Right atrium auricular region (tissue), 2 donors: ENCODE results near the gene AXIN1. TPM values are rescaled to one million over a fixed set of nuclear protein-coding genes. Genes with fewer than 3 reads are reported as not detected.
"Not testable (repeated sequence)": the region's sequence is repeated elsewhere in the genome, so short reads cannot be mapped to it uniquely, and the experiment has no call there.

ENCODE experiments used
- DNase-seq: peaks from one replicate; pipeline ENCODE4 v3.0.0-alpha.2; 2019; ENCODE audit warnings: low spot score
- H3K27ac ChIP-seq, 2 donors: fragments of 200-600 bp; sonication (generic); 1 replicate in 1 of 2; 2 replicates in 1 of 2; pipeline ENCODE4 v1.5.1; 2016 to 2019
- H3K27me3 ChIP-seq, 2 donors: fragments of 200-600 bp; sonication (generic); one replicate each; pipeline versions ENCODE4 v1.5.1 to v1.6.0; 2017 to 2019
- H3K36me3 ChIP-seq: fragments of 200-600 bp; sonication (generic); one replicate; pipeline ENCODE4 v1.5.1; 2016
- H3K4me1 ChIP-seq, 2 donors: fragments of 200-600 bp; sonication (generic); one replicate each; pipeline versions ENCODE4 v1.5.1 to v1.6.0; 2017 to 2019
- H3K4me3 ChIP-seq, 2 donors: fragments of 200-600 bp; sonication (generic); 1 replicate in 1 of 2; 2 replicates in 1 of 2; pipeline ENCODE4 v1.5.1; 2017 to 2019; ENCODE audit warnings: mild to moderate bottlenecking in 1 of 2, moderate library complexity in 1 of 2
- H3K9me3 ChIP-seq, 2 donors: fragments of 200-600 bp; sonication (generic); one replicate each; pipeline ENCODE4 v1.5.1; 2019
- CTCF ChIP-seq, 2 donors: fragments of 200-600 bp; sonication (generic); IDR thresholded peaks; one replicate each; pipeline ENCODE4 v1.5.1; 2019; ENCODE audit warnings: antibody characterized with exemption in 2 of 2
- total RNA-seq, 2 donors: library from RNA; depleted of rRNA; stranded (reverse); fragments of >200 nt; gene quantifications; one replicate each; pipeline ENCODE4 v1.1.0, GENCODE V29; 2016

Gene AXIN1
- total RNA-seq, 2 donors from 2014 or later = 12.9 to 19.4 TPM

- DNase-seq = no peak
- H3K4me3 ChIP-seq = no peak overlapping the region
- H3K27ac ChIP-seq = no peak overlapping the region
- H3K36me3 ChIP-seq = peaks cover 21% of the 10 kb centered on the region
- no peaks in the 10 kb centered on the region for H3K9me3 ChIP-seq
- H3K4me1 ChIP-seq = peaks cover 0 to 15% of the 10 kb centered on the region in 2 donors
- H3K27me3 ChIP-seq = no peaks in the 10 kb centered on the region
- no peak for TF ChIP-seq CTCF (IDR thresholded peaks at IDR 0.05)
Observed at GRCh38 chr16:347203-347602, 5.3 kb downstream of the AXIN1 start.

GRCh38 chr16:346587-346986 lies 5.9 kb downstream of the AXIN1 start:
- TF ChIP-seq CTCF (IDR thresholded peaks at IDR 0.05) = no peak
- Histone ChIP-seq H3K4me3 (no peak overlapping the region), H3K4me1 (peaks cover 0 to 11% of the 10 kb centered on the region in 2 donors), H3K36me3 (peaks cover 21% of the 10 kb centered on the region), H3K27me3 (no peaks in the 10 kb centered on the region), H3K9me3 (no peaks in the 10 kb centered on the region), H3K27ac (no peak overlapping the region)
- DNase-seq = no peak

GRCh38 chr16:345772-346171 lies 6.8 kb downstream of the AXIN1 start:
- H3K36me3 ChIP-seq = peaks cover 21% of the 10 kb centered on the region
- no peaks in the 10 kb centered on the region for H3K27me3 ChIP-seq
- peaks cover 0 to 3% of the 10 kb centered on the region in 2 donors for H3K4me1 ChIP-seq
- DNase-seq = no peak
- H3K9me3 ChIP-seq = no peaks in the 10 kb centered on the region
- TF ChIP-seq CTCF (IDR thresholded peaks at IDR 0.05) = no peak
- H3K4me3 ChIP-seq = no peak overlapping the region
- H3K27ac ChIP-seq = no peak overlapping the region

- Histone ChIP-seq H3K27ac (no peak overlapping the region), H3K27me3 (no peaks in the 10 kb centered on the region), H3K4me1 (no peaks in the 10 kb centered on the region), H3K9me3 (no peaks in the 10 kb centered on the region), H3K36me3 (peaks cover 21% of the 10 kb centered on the region), H3K4me3 (no peak overlapping the region)
- no peak for TF ChIP-seq CTCF (IDR thresholded peaks at IDR 0.05)
- DNase-seq = no peak
Observed at GRCh38 chr16:342455-343213, 9.9 kb downstream of the AXIN1 start.

GRCh38 chr16:341974-342336 lies 10.6 kb downstream of the AXIN1 start:
- not testable (repeated sequence) for H3K4me1 ChIP-seq, H3K27ac ChIP-seq, DNase-seq, H3K4me3 ChIP-seq, H3K9me3 ChIP-seq, H3K27me3 ChIP-seq
- H3K36me3 ChIP-seq = peaks cover 21% of the 10 kb centered on the region

- not testable (repeated sequence) for DNase-seq, H3K27me3 ChIP-seq, H3K9me3 ChIP-seq, H3K4me3 ChIP-seq, H3K4me1 ChIP-seq, H3K27ac ChIP-seq
- peaks cover 18% of the 10 kb centered on the region for H3K36me3 ChIP-seq
Observed at GRCh38 chr16:341095-341973, 11.2 kb downstream of the AXIN1 start.
